ENCODE data around the gene LMF2. TPM values are rescaled to one million over a fixed set of nuclear protein-coding genes. Genes with fewer than 3 reads are reported as not detected.

LMF2 gene
- total and polyA plus RNA-seq, 2 of the 8 experiments (the other 6 are each of a cell fraction or from before 2014, with no cell fraction given), result 34.3 to 62.9 TPM

- H2BK120ac ChIP-seq (replicated peaks; ENCODE audit: low read depth, low read length), result no peak overlapping the region
- H3K4me1 ChIP-seq (replicated peaks in 1 of 4; ENCODE audit: control insufficient read depth in 3 of 4, insufficient read depth in 4 of 4, low read length in 3 of 4), result peaks cover 0 to 14% (median 5%) of the 10 kb centered on the region in 4 experiments; a peak in 5 of 7 replicates
- H3K4ac ChIP-seq (replicated peaks; ENCODE audit: insufficient read length, low read depth, low read length), result no peak overlapping the region
- ChIA-PET POLR2A (ENCODE audit: partially characterized antibody) (interaction anchor here (1.0 kb wide), 1 partner anchor 11 kb away, joined by 3 read pairs; no protein-coding TSS in a partner anchor), CTCF (ENCODE audit: partially characterized antibody) (interaction anchor here (1.0 to 6.6 kb wide), 6 partner anchors 10 to 161 kb away, joined by 3 to 36 read pairs (median 4); partner anchors contain the start of genes KLHDC7B and SCO2)
- H4K20me1 ChIP-seq (replicated peaks in 1 of 2; ENCODE audit: control insufficient read depth in 1 of 2, insufficient read depth in 2 of 2, low read length in 2 of 2), result no peaks in the 10 kb centered on the region
- H3K56ac ChIP-seq (replicated peaks; ENCODE audit: insufficient read length, low read depth, low read length), result no peak overlapping the region
- no peak overlapping the region for H3K4me3 ChIP-seq (ENCODE audit: extremely low read depth in 1 of 4, insufficient read depth in 2 of 4, low read depth in 3 of 4, low read length in 4 of 4)
- H3K27me3 ChIP-seq (replicated peaks in 1 of 4; ENCODE audit: control insufficient read depth in 3 of 4, extremely low read depth in 1 of 4, insufficient read depth in 3 of 4, low read length in 3 of 4), result peaks cover 24 to 35% (median 32%) of the 10 kb centered on the region in 4 experiments
- H3K4me2 ChIP-seq (ENCODE audit: insufficient read depth in 1 of 2, low read depth in 2 of 2, low read length in 2 of 2), result no peak overlapping the region
- H3K14ac ChIP-seq (ENCODE audit: insufficient read length), result no peak overlapping the region
- no peak overlapping the region for H2AFZ ChIP-seq (ENCODE audit: low read length)
- no peaks in the 10 kb centered on the region for H3K36me3 ChIP-seq (ENCODE audit: control insufficient read depth in 2 of 4, insufficient read depth in 4 of 4, low read length in 3 of 4)
- no peak overlapping the region for H3K18ac ChIP-seq (ENCODE audit: extremely low read depth, low read length)
- H3K23ac ChIP-seq (ENCODE audit: insufficient read length), result no peak overlapping the region
- no peaks in the 10 kb centered on the region for H3K79me2 ChIP-seq (ENCODE audit: control insufficient read depth in 1 of 2, insufficient read depth in 2 of 2, low read length in 2 of 2)
- H3K23me2 ChIP-seq (ENCODE audit: low read depth, low read length), result peaks cover 18% of the 10 kb centered on the region; the same call in 1 of the 2 replicates
- H2BK12ac ChIP-seq (ENCODE audit: low read depth, low read length), result no peak overlapping the region
- H4K91ac ChIP-seq (replicated peaks; ENCODE audit: insufficient read length, low read length), result no peak overlapping the region
- FAIRE-seq (no peak), DNase-seq (ENCODE audit: low read depth in 1 of 2, low spot score in 2 of 2) (no peak)
- WGBS, 2 experiments (ENCODE audit: extremely low coverage in 1 of 2, insufficient coverage in 1 of 2, insufficient read length in 1 of 2, insufficient replicate concordance in 2 of 2, low coverage in 1 of 2, low lambda C conversion rate in 2 of 2, missing lambda C conversion rate in 1 of 2), result 89% methylated on average over 7 of the region's 8 CpGs; no CpG with 5 or more reads in 1 of the 2 experiments
- no peak overlapping the region for H3K27ac ChIP-seq (ENCODE audit: low read depth, low read length)
- no peak overlapping the region for H2BK15ac ChIP-seq (ENCODE audit: low read length)
- H2BK5ac ChIP-seq (ENCODE audit: low read depth, low read length), result no peak overlapping the region
- no peak overlapping the region for H3K9ac ChIP-seq (replicated peaks in 1 of 4; ENCODE audit: extremely low read depth in 1 of 4, low read depth in 3 of 4, low read length in 3 of 4)
- no peak for TF ChIP-seq SAP30 (IDR thresholded peaks at IDR 0.05; ENCODE audit: insufficient read depth, insufficient replicate concordance, low read length)
- no peak overlapping the region for H4K5ac ChIP-seq (ENCODE audit: insufficient read length, low read depth, low read length)
- H2AK5ac ChIP-seq (ENCODE audit: low read depth, low read length), result no peak overlapping the region
- H2BK20ac ChIP-seq (ENCODE audit: low read length), result no peak overlapping the region
- H3K79me1 ChIP-seq (ENCODE audit: low read depth, low read length), result no peaks in the 10 kb centered on the region
- H3K9me3 ChIP-seq (ENCODE audit: insufficient read depth in 2 of 2, low read depth in 1 of 2, low read length in 1 of 2), result no peaks in the 10 kb centered on the region
- no peak overlapping the region; the same call in 1 of the 2 replicates for H4K8ac ChIP-seq (ENCODE audit: extremely low read depth, insufficient read depth, low read length)
Observed at GRCh38 chr22:50535113-50535512, 27.6 kb upstream of the LMF2 start.

Data from H1 (cell line).